ENCODE measurements around the gene SP5. TPM values are rescaled to one million over a fixed set of nuclear protein-coding genes. Genes with fewer than 3 reads are reported as not detected.

Gene SP5
- polyA plus RNA-seq, 1 of the 3 experiments (the other 2 are of a cell fraction): not detected

DNA sequence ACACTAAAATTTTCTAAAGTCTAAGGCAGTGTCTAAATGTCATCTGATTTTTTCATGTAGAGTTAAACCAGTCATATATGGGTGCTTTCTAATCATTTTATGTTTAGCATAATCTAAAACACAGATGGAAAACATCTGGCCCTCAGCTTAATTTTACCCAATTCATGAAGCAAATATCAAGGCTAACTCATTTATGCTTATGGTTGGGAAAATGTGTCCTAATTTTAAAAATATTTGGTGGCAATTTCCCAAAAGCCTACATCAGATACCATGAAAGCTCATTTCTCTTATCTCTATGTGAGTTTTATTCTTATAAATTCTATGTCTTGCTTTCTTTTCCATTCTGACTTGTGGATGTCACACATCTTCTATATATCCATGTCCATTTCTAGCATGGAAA is 7.2 kb downstream of the SP5 start:
- Histone ChIP-seq H3K9me3 (no peaks in the 10 kb centered on the region), H3K36me3 (replicated peaks in 1 of 2; ENCODE audit: control insufficient read depth in 1 of 2, insufficient read depth in 2 of 2, low read length in 1 of 2) (no peaks in the 10 kb centered on the region), H3K4me1 (ENCODE audit: control insufficient read depth in 1 of 2, insufficient read depth in 2 of 2, low read depth in 1 of 2, low read length in 1 of 2) (no peaks in the 10 kb centered on the region; a peak in 1 of 4 replicates), H3K9ac (no peak overlapping the region), H3K9me2 (no peaks in the 10 kb centered on the region), H3K4me2 (no peak overlapping the region), H4K20me1 (ENCODE audit: insufficient read depth) (no peaks in the 10 kb centered on the region), H3K79me2 (ENCODE audit: insufficient read depth) (no peaks in the 10 kb centered on the region), H2AFZ (ENCODE audit: low read depth) (no peak overlapping the region), H3K27ac (ENCODE audit: low read depth in 2 of 2, low read length in 1 of 2) (no peak overlapping the region), H3K4me3 (ENCODE audit: low read depth in 2 of 2, low read length in 1 of 2) (no peak overlapping the region), H3F3A (replicated peaks; ENCODE audit: insufficient read depth) (no peaks in the 10 kb centered on the region), H3K27me3 (ENCODE audit: insufficient read depth) (peaks cover 19% of the 10 kb centered on the region)
- ChIA-PET CTCF (interaction anchor here (0.9 to 1.0 kb wide), 2 partner anchors 315 to 486 kb away, joined by 3 read pairs; no protein-coding TSS in a partner anchor), POLR2A (no interaction called here)
- no peak for DNase-seq
- TF ChIP-seq YY1 (IDR thresholded peaks at IDR 0.05; ENCODE audit: low read depth): no peak
- no peak for TF ChIP-seq RCOR1 (IDR thresholded peaks at IDR 0.05; ENCODE audit: low read length)
- no peak for TF ChIP-seq MEF2A (IDR thresholded peaks at IDR 0.05; ENCODE audit: borderline replicate concordance, low read depth)
- no peak for TF ChIP-seq POLR2AphosphoS5 (IDR thresholded peaks at IDR 0.05; ENCODE audit: low read depth, low read length)
- no peak for TF ChIP-seq MXI1 (IDR thresholded peaks at IDR 0.05; ENCODE audit: low read depth, low read length)
- no peak for TF ChIP-seq RXRA (IDR thresholded peaks at IDR 0.05; ENCODE audit: borderline replicate concordance, low read depth)
- no peak for TF ChIP-seq NRF1 (IDR thresholded peaks at IDR 0.05; ENCODE audit: low read depth, low read length)
- no peak for TF ChIP-seq FOSL2 (IDR thresholded peaks at IDR 0.05; ENCODE audit: borderline replicate concordance, low read depth)
- no peak for TF ChIP-seq FOXM1 (IDR thresholded peaks at IDR 0.05; ENCODE audit: low read depth)
- no peak for TF ChIP-seq TEAD4 (IDR thresholded peaks at IDR 0.05; ENCODE audit: borderline replicate concordance, insufficient read depth)
- TF ChIP-seq SMC3 (IDR thresholded peaks at IDR 0.05; ENCODE audit: low read depth, low read length): no peak
- TF ChIP-seq USF2 (IDR thresholded peaks at IDR 0.05; ENCODE audit: borderline replicate concordance, low read depth, low read length): no peak
- TF ChIP-seq GATA2 (CRISPR knock-in tag; IDR thresholded peaks at IDR 0.05): no peak
- no peak for TF ChIP-seq ELF1 (IDR thresholded peaks at IDR 0.05)
- no peak for TF ChIP-seq ZBTB33 (IDR thresholded peaks at IDR 0.05; ENCODE audit: borderline replicate concordance, low read depth)
- no peak for TF ChIP-seq EP300 (IDR thresholded peaks at IDR 0.05; ENCODE audit: borderline replicate concordance in 1 of 2, low read depth in 1 of 2, low read length in 1 of 2)
- no peak for TF ChIP-seq RAD21 (IDR thresholded peaks at IDR 0.05; ENCODE audit: low read length)
- TF ChIP-seq SIN3A (IDR thresholded peaks at IDR 0.05; ENCODE audit: borderline replicate concordance, low read depth, low read length): no peak
- TF ChIP-seq IRF3 (IDR thresholded peaks at IDR 0.05; ENCODE audit: low read depth, low read length): no peak

Data from SK-N-SH (cell line).